CD4-positive, alpha-beta T cell (primary cell): Measurements from ENCODE around the gene SRSF11. TPM values are rescaled to one million over a fixed set of nuclear protein-coding genes. Genes with fewer than 3 reads are reported as not detected.

ENCODE experiments used
- ATAC-seq: fragments of 200-7000 bp; cut with Tn5 transposase; one replicate; pipeline ENCODE4 v1.10.0; 2022; ENCODE audit warnings: mild to moderate bottlenecking; ENCODE audit not compliant: poor library complexity
- CTCF ChIA-PET: fragments of 350-600 bp; sonication (Branson Sonifier 250); formaldehyde crosslinking; loops from one replicate; lab custom pipeline; 2021; ENCODE audit warnings: antibody characterized with exemption, inconsistent platforms; lab: Charles Lee
- POLR2A ChIA-PET: fragments of 350-600 bp; sonication (Branson Sonifier 250); formaldehyde crosslinking; loops from one replicate; lab custom pipeline; 2021; ENCODE audit warnings: antibody characterized with exemption, inconsistent platforms; lab: Charles Lee
- DNase-seq, 14 experiments: peaks; one replicate each; pipeline ENCODE4 v3.0.0-alpha.2; 2013 to 2020; ENCODE audit warnings: mixed read lengths in 2 of 14
- H3K27ac ChIP-seq, 2 donors: one replicate each; pipeline versions ENCODE4 v1.5.1 to v1.7.0; 2013; ENCODE audit warnings: low read length in 2 of 2, low read depth in 1 of 2, mild to moderate bottlenecking in 1 of 2
- H3K27me3 ChIP-seq, 2 experiments: 1 replicate in 1 of 2; 2 replicates in 1 of 2; pipeline versions ENCODE4 v1.6.1 to v1.7.0; 2013; ENCODE audit warnings: low read length in 2 of 2, control low read depth in 1 of 2, mild to moderate bottlenecking in 1 of 2, moderate library complexity in 1 of 2; ENCODE audit not compliant: insufficient read depth in 2 of 2, control insufficient read depth in 1 of 2
- H3K36me3 ChIP-seq: one replicate; pipeline ENCODE4 v1.6.1; 2013; ENCODE audit warnings: low read length, control low read depth; ENCODE audit not compliant: insufficient read depth
- H3K4me1 ChIP-seq: one replicate; pipeline ENCODE4 v1.6.1; 2013; ENCODE audit warnings: low read length, control low read depth; ENCODE audit not compliant: insufficient read depth
- H3K4me3 ChIP-seq: one replicate; pipeline ENCODE4 v1.5.1; 2013; ENCODE audit warnings: mild to moderate bottlenecking, low read length, moderate library complexity
- H3K9me3 ChIP-seq, 2 experiments: 1 replicate in 1 of 2; 2 replicates in 1 of 2; pipeline versions ENCODE4 v1.6.1 to v1.7.0; 2013; ENCODE audit warnings: low read length in 2 of 2, mild to moderate bottlenecking in 2 of 2, control low read depth in 1 of 2, moderate library complexity in 1 of 2; ENCODE audit not compliant: control insufficient read depth in 1 of 2, insufficient read depth in 1 of 2
- H3K27ac Mint-ChIP-seq: one replicate; pipeline ENCODE4 v1.8.0; 2020; ENCODE audit warnings: mixed read lengths
- H3K27me3 Mint-ChIP-seq: one replicate; pipeline ENCODE4 v1.8.0; 2021; ENCODE audit warnings: mixed read lengths
- H3K36me3 Mint-ChIP-seq: one replicate; pipeline ENCODE4 v1.8.0; 2021; ENCODE audit warnings: low read depth, mixed read lengths
- H3K4me1 Mint-ChIP-seq: one replicate; pipeline ENCODE4 v1.8.0; 2021; ENCODE audit warnings: low read depth, mixed read lengths
- H3K4me3 Mint-ChIP-seq: one replicate; pipeline ENCODE4 v1.8.0; 2020; ENCODE audit warnings: mild to moderate bottlenecking, mixed read lengths
- H3K9me3 Mint-ChIP-seq: one replicate; pipeline ENCODE4 v1.8.0; 2020; ENCODE audit warnings: mixed read lengths
- CTCF ChIP-seq: fragments of 200-600 bp; IDR thresholded peaks from one replicate; pipeline ENCODE4 v1.8.0; 2022; ENCODE audit warnings: antibody characterized with exemption, mild to moderate bottlenecking
- intact Hi-C, 2 experiments: fragments of 100-400 bp; cut with DNase I in 1 of 2; cut with micrococcal nuclease in 1 of 2; formaldehyde crosslinking; loops; one replicate each; pipeline versions ENCODE4 v1.15.1 to v1.9.0; 2023 to 2025; cut with DNase I, micrococcal nuclease
- total RNA-seq, 174 experiments: library from RNA in 2 of 174; stranded (reverse) in 2 of 174; gene quantifications; one replicate each; pipeline ENCODE4 v1.2.3 and lab custom pipeline; 2021 to 2026

The SRSF11 gene
- total RNA-seq, 2 experiments from 2014 or later = 454 to 459 TPM

- Mint-ChIP-seq H3K27ac (no peak overlapping the region), H3K36me3 (peaks cover 59% of the 10 kb centered on the region), H3K4me3 (no peak overlapping the region), H3K9me3 (no peaks in the 10 kb centered on the region), H3K27me3 (no peaks in the 10 kb centered on the region), H3K4me1 (peaks cover 10% of the 10 kb centered on the region)
- DNase-seq (no peak), ATAC-seq (no peak)
- no peak for TF ChIP-seq CTCF
- Histone ChIP-seq H3K27ac (no peak overlapping the region), H3K9me3 (no peaks in the 10 kb centered on the region), H3K4me3 (no peak overlapping the region), H3K4me1 (no peaks in the 10 kb centered on the region), H3K27me3 (no peaks in the 10 kb centered on the region), H3K36me3 (peaks cover 8% of the 10 kb centered on the region)
- intact Hi-C loops = no loop called here
- ChIA-PET POLR2A (no interaction called here), CTCF (interaction anchor here (0.7 kb wide), 1 partner anchor 10 kb away, joined by 3 read pairs; no protein-coding TSS in a partner anchor)
Observed at GRCh38 chr1:70284366-70284765, 63.2 kb downstream of the SRSF11 start.

- peaks cover 60% of the 10 kb centered on the region for H3K36me3 Mint-ChIP-seq
- H3K27me3 Mint-ChIP-seq = no peaks in the 10 kb centered on the region
- H3K4me3 ChIP-seq = no peak overlapping the region
- intact Hi-C loops = no loop called here
- no peak overlapping the region for H3K27ac Mint-ChIP-seq
- no peaks in the 10 kb centered on the region for H3K9me3 Mint-ChIP-seq
- H3K27me3 ChIP-seq = no peaks in the 10 kb centered on the region
- H3K4me1 ChIP-seq = no peaks in the 10 kb centered on the region
- no peak for TF ChIP-seq CTCF
- no peaks in the 10 kb centered on the region for H3K9me3 ChIP-seq
- H3K4me1 Mint-ChIP-seq = peaks cover 5% of the 10 kb centered on the region
- H3K4me3 Mint-ChIP-seq = no peak overlapping the region
- ATAC-seq (no peak), DNase-seq (no peak)
- POLR2A ChIA-PET = no interaction called here
- CTCF ChIA-PET = no interaction called here
- no peak overlapping the region for H3K27ac ChIP-seq
- peaks cover 25% of the 10 kb centered on the region for H3K36me3 ChIP-seq
Observed at GRCh38 chr1:70286453-70286852, 65.3 kb downstream of the SRSF11 start.

GRCh38 chr1:70288166-70288565 is 67.0 kb downstream of the SRSF11 start:
- DNase-seq (no peak), ATAC-seq (no peak)
- ChIA-PET POLR2A (no interaction called here), CTCF (no interaction called here)
- intact Hi-C loops = no loop called here
- Mint-ChIP-seq H3K4me1 (peaks cover 5% of the 10 kb centered on the region), H3K4me3 (no peak overlapping the region), H3K36me3 (peaks cover 68% of the 10 kb centered on the region), H3K27ac (no peak overlapping the region), H3K27me3 (no peaks in the 10 kb centered on the region), H3K9me3 (no peaks in the 10 kb centered on the region)
- no peak overlapping the region for H3K27ac ChIP-seq
- H3K4me1 ChIP-seq = no peaks in the 10 kb centered on the region
- H3K27me3 ChIP-seq = no peaks in the 10 kb centered on the region
- peaks cover 31% of the 10 kb centered on the region for H3K36me3 ChIP-seq
- no peak overlapping the region for H3K4me3 ChIP-seq
- H3K9me3 ChIP-seq = no peaks in the 10 kb centered on the region
- no peak for TF ChIP-seq CTCF
